ENCODE data around the gene NLRP1.
"Not testable (repeated sequence)": the region's sequence is repeated elsewhere in the genome, so short reads cannot be mapped to it uniquely, and the experiment has no call there.

Gene NLRP1

GRCh38 chr17:5581655-5582054 is 2.7 kb downstream of the NLRP1 start:
- H3K4me3 ChIP-seq (ENCODE audit: low read depth in 1 of 2, low read length in 2 of 2): no peak overlapping the region
- H3K4me2 ChIP-seq (ENCODE audit: insufficient read depth, low read length): no peak overlapping the region
- ATAC-seq (ENCODE audit: insufficient read depth, low read depth) (no peak), DNase-seq (no peak)
- H3K9ac ChIP-seq (ENCODE audit: low read depth, low read length): no peak overlapping the region
- no peak overlapping the region for H3K27ac ChIP-seq (ENCODE audit: low read length)
- no peaks in the 10 kb centered on the region for H3K27me3 ChIP-seq (ENCODE audit: insufficient read depth, low read length, poor library complexity)
- H4K20me1 ChIP-seq (ENCODE audit: insufficient read depth, low read length): no peaks in the 10 kb centered on the region
- peaks cover 8% of the 10 kb centered on the region for H3K79me2 ChIP-seq (ENCODE audit: insufficient read depth, low read length)
- H3K4me1 ChIP-seq (ENCODE audit: insufficient read depth, low read length): peaks cover 25% of the 10 kb centered on the region
- no peaks in the 10 kb centered on the region for H3K9me3 ChIP-seq (ENCODE audit: insufficient read depth, low read length, severe bottlenecking)
- H2AFZ ChIP-seq (ENCODE audit: low read depth, low read length): no peak overlapping the region
- H3K36me3 ChIP-seq (ENCODE audit: insufficient read depth, low read length): peaks cover 5% of the 10 kb centered on the region; the same call in 1 of the 2 replicates
- no peak for TF ChIP-seq CTCF (IDR thresholded peaks at IDR 0.05; ENCODE audit: borderline replicate concordance, extremely low read depth, low read length, poor library complexity, severe bottlenecking)
- no peak for TF ChIP-seq EZH2 (IDR thresholded peaks at IDR 0.05; ENCODE audit: borderline replicate concordance, low read depth, low read length, severe bottlenecking)

GRCh38 chr17:5580969-5581368 is 3.3 kb downstream of the NLRP1 start:
- TF ChIP-seq EZH2 (IDR thresholded peaks at IDR 0.05; ENCODE audit: borderline replicate concordance, low read depth, low read length, severe bottlenecking) (no peak), CTCF (IDR thresholded peaks at IDR 0.05; ENCODE audit: borderline replicate concordance, extremely low read depth, low read length, poor library complexity, severe bottlenecking) (no peak)
- Histone ChIP-seq H2AFZ (ENCODE audit: low read depth, low read length) (no peak overlapping the region), H3K4me3 (ENCODE audit: low read depth in 1 of 2, low read length in 2 of 2) (no peak overlapping the region), H3K79me2 (ENCODE audit: insufficient read depth, low read length) (peaks cover 8% of the 10 kb centered on the region), H3K36me3 (ENCODE audit: insufficient read depth, low read length) (peaks cover 5% of the 10 kb centered on the region; the same call in 1 of the 2 replicates), H3K27me3 (ENCODE audit: insufficient read depth, low read length, poor library complexity) (no peaks in the 10 kb centered on the region), H3K4me2 (ENCODE audit: insufficient read depth, low read length) (no peak overlapping the region), H3K4me1 (ENCODE audit: insufficient read depth, low read length) (peaks cover 25% of the 10 kb centered on the region), H3K27ac (ENCODE audit: low read length) (no peak overlapping the region), H4K20me1 (ENCODE audit: insufficient read depth, low read length) (no peaks in the 10 kb centered on the region), H3K9me3 (ENCODE audit: insufficient read depth, low read length, severe bottlenecking) (no peaks in the 10 kb centered on the region), H3K9ac (ENCODE audit: low read depth, low read length) (no peak overlapping the region)
- ATAC-seq (ENCODE audit: insufficient read depth, low read depth) (no peak), DNase-seq (no peak)

GRCh38 chr17:5580367-5580766 is 3.9 kb downstream of the NLRP1 start:
- DNase-seq: no peak
- Histone ChIP-seq H3K4me1 (ENCODE audit: insufficient read depth, low read length) (peaks cover 25% of the 10 kb centered on the region), H3K9ac (ENCODE audit: low read depth, low read length) (no peak overlapping the region), H3K27me3 (ENCODE audit: insufficient read depth, low read length, poor library complexity) (no peaks in the 10 kb centered on the region), H2AFZ (ENCODE audit: low read depth, low read length) (no peak overlapping the region), H3K79me2 (ENCODE audit: insufficient read depth, low read length) (peaks cover 8% of the 10 kb centered on the region), H3K9me3 (ENCODE audit: insufficient read depth, low read length, severe bottlenecking) (no peaks in the 10 kb centered on the region), H3K36me3 (ENCODE audit: insufficient read depth, low read length) (peaks cover 5% of the 10 kb centered on the region; the same call in 1 of the 2 replicates), H3K27ac (ENCODE audit: low read length) (no peak overlapping the region), H3K4me3 (ENCODE audit: low read depth in 1 of 2, low read length in 2 of 2) (no peak overlapping the region), H4K20me1 (ENCODE audit: insufficient read depth, low read length) (no peaks in the 10 kb centered on the region), H3K4me2 (ENCODE audit: insufficient read depth, low read length) (no peak overlapping the region)
- ATAC-seq (ENCODE audit: insufficient read depth, low read depth): no peak
- TF ChIP-seq CTCF (IDR thresholded peaks at IDR 0.05; ENCODE audit: borderline replicate concordance, extremely low read depth, low read length, poor library complexity, severe bottlenecking): no peak
- no peak for TF ChIP-seq EZH2 (IDR thresholded peaks at IDR 0.05; ENCODE audit: borderline replicate concordance, low read depth, low read length, severe bottlenecking)

- H3K9ac ChIP-seq (ENCODE audit: low read depth, low read length); H3K36me3 ChIP-seq (ENCODE audit: insufficient read depth, low read length); H3K4me2 ChIP-seq (ENCODE audit: insufficient read depth, low read length); ATAC-seq (ENCODE audit: insufficient read depth, low read depth); H3K27ac ChIP-seq (ENCODE audit: low read length); H2AFZ ChIP-seq (ENCODE audit: low read depth, low read length); H3K9me3 ChIP-seq (ENCODE audit: insufficient read depth, low read length, severe bottlenecking); H3K27me3 ChIP-seq (ENCODE audit: insufficient read depth, low read length, poor library complexity); DNase-seq; H3K4me3 ChIP-seq (ENCODE audit: low read depth in 1 of 2, low read length in 2 of 2); H4K20me1 ChIP-seq (ENCODE audit: insufficient read depth, low read length); H3K79me2 ChIP-seq (ENCODE audit: insufficient read depth, low read length): not testable (repeated sequence)
- H3K4me1 ChIP-seq (ENCODE audit: insufficient read depth, low read length): peaks cover 10% of the 10 kb centered on the region
Measured at GRCh38 chr17:5578768-5579167, 5.5 kb downstream of the NLRP1 start.

GRCh38 chr17:5573017-5573416 is 11.3 kb downstream of the NLRP1 start:
- not testable (repeated sequence) for H3K27me3 ChIP-seq (ENCODE audit: insufficient read depth, low read length, poor library complexity); DNase-seq; H3K4me2 ChIP-seq (ENCODE audit: insufficient read depth, low read length); H3K27ac ChIP-seq (ENCODE audit: low read length); H3K4me1 ChIP-seq (ENCODE audit: insufficient read depth, low read length); H2AFZ ChIP-seq (ENCODE audit: low read depth, low read length); H3K79me2 ChIP-seq (ENCODE audit: insufficient read depth, low read length); H3K36me3 ChIP-seq (ENCODE audit: insufficient read depth, low read length); H3K4me3 ChIP-seq (ENCODE audit: low read depth in 1 of 2, low read length in 2 of 2); H3K9ac ChIP-seq (ENCODE audit: low read depth, low read length); ATAC-seq (ENCODE audit: insufficient read depth, low read depth); H4K20me1 ChIP-seq (ENCODE audit: insufficient read depth, low read length); H3K9me3 ChIP-seq (ENCODE audit: insufficient read depth, low read length, severe bottlenecking)

Measured in DND-41 (cell line).